ENCODE data around the gene PDZD2.
"Not testable (repeated sequence)": the region's sequence is repeated elsewhere in the genome, so short reads cannot be mapped to it uniquely, and the experiment has no call there.

The PDZD2 gene

DNA sequence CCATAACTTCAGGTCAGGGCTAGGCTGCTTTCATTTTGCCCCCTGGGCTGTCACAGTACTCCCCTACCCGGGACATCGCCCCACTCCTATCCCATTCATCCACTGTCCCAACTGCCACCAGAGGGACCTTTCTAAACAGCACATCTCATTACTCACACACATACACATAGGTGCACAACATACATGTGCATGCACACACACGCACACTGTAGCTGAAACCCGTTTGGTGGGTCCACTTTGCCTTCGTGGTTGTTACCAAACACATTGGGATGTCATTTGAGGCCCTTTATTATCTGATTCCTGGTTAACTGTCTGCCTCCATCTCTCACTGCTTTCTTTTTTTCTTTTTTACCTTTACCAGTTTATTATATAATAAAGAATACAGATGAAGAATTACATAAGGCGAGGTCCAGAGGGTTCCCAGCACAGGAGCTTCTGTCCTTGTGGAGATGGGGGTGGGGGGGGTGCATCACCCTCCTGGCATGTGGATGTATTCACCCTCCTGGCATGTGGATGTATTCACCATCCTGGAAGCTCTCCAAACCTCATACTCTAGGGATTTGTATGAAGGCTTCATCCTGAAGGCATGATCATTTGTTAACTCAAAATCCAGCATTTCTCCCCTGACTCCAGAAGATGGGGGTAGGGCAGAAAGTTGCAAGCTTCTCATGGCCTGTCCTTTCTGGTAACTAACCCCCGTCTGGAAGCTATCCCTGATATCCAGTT, 349.2 kb downstream of the PDZD2 start:
- DNase-seq: no peak

DNA sequence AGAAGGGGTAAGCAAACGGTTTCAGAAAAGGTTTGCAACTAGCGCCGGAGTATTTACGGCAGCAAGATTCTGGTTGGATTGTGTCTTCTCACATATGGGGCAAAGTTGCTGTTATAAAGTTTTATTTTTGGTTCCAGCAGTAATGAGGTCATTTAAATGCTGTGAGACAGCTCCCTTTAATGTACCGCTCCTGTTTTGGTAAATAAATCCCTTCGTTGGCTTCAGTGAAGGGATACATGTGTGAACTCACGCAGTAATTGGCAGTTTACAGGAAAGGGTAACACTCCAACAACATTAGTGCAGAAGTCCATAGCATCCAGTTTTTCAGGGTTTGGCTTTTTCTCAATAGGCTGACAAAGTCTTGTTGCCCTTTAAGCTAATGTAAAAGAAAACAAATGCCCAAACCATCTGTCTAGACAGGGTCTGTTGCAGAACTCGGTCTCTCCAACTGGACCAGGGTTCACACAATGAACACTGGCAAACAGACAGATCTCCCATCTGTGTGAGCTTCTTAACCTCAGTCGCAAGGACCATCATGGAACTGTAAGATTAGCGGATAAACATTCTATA, 351.2 kb downstream of the PDZD2 start:
- no peak for DNase-seq

DNA sequence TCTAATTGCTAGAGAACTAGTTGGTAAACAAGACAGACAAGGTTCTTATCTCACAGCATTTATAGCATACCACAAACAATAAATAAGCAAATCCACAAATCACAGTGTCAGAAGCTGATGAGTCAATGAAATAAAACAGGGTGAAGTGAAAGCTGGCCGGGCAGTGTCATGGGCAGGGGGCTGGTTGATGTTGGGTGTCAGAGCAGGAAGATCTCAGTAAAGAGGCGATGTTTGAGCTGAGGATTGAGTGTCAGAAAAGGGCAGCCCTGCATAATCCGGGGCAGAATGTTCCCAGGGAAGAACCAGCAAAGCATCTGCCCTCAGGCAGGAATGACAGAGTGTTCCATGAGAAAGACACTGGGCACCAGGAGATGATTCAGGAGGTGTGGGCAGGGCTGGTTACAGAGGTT, 351.8 kb downstream of the PDZD2 start:
- no peak for DNase-seq

DNA sequence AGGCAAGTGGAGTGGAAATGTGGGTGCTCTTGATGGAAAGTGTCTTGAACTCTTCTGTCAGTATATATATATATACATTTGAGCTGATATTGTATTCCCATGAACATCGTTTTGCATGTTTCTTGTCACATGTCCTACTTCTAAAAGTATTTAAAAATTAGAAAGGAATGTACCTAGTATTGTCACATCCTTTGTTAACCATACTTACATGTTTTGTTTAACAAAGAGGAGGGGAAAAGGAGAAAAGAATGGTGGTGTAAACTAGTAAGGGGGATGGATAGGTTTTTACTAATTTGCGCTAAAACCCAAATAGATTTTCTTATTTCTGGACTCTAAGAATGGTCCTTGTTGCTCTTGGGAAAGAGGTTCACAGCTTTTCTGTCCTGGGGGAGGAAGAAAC, 353.4 kb downstream of the PDZD2 start:
- no peak for DNase-seq

DNA sequence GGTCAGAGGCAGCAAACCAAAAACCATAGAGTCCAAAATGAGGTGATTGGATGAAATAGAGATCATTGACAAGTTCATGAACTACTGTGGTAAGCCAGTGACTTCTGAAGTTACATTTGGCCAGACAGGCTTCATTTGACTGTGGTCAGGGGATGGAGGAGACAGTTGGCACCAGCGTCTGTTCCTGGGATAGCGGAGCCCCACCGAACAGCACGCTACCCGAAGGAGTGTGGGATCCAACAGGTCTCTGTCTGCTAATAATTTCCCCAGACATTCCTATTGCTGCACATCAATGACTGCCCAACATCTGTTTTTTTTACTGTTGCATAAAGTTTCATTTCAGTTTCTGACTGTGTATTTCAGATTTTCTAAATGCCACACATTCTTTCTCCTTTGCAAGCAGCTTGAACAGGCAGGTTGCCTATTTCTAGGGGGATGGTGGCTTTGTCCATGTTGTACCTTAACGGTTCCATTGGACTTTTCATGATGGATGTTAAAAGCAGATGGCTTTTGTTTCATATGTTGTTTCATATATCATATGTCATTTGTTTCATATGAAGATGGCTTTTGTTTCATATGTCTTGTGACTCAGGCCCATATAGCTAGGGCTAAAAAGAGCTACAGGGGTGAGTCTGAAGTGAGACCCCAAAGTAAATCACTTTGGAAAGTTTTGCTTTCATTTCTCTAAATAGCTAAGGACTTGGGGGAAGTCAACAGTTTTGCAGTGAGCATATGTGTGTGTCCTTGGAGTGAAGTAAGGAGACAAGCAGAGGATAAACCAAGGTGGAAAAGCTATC, 354.4 kb downstream of the PDZD2 start:
- DNase-seq: no peak

DNA sequence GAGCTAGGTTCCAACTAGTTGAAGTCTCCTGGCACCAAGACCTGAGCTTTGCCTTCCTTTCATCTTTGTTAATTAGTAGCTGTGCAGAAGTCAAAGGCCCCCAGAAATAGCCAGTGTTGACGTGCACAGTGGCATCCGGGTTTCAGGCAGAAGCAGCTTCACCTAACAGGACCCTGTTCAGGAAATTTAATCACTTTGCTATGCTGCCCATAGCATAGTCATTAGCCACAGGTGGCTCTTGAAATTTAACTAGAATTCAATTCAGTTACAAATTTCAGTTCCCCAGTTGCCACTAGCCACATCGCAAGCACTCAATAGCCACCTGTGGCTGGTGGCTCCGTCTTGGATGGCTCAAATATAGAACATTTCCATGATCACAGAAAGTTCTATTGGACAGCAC, 356.1 kb downstream of the PDZD2 start:
- DNase-seq: no peak

DNA sequence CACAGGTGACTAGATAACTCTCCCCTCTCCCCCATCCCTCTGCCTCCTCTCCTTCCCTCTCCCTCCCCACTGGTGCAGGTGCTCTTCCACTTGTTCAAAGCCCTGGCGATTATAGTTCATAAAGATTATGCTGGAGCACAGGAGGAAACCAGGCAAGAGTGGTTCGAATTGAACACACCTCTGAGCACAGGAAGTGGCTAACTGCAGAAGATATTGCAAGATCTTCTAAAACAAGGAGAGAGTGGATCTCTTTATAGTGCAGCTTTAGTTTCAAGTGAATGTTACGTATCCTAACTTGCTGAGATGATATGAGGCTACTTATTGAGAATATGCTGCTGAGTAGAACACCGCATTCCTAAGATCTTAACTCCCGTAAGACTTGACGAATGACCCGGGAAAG, 356.8 kb downstream of the PDZD2 start:
- DNase-seq: no peak

DNA sequence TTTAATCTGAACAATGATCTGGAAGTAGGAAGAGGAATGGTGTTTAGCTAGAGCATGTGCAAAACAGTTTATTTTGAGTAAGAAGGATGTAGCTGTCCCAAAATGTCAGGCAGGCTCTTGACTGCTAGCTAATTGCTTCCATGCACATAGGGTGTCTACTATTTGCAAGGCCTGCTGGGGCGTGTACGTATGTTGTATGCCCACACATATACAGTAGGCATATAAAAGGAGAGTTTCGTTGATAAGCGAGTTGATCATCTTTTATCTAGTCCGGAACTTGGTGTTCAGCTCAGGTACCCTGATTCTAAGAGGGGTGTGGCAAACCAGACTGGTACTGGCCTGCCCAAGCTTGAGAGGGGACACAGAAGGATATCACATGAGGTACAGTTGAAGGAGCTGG, 358.0 kb downstream of the PDZD2 start:
- DNase-seq: no peak

DNA sequence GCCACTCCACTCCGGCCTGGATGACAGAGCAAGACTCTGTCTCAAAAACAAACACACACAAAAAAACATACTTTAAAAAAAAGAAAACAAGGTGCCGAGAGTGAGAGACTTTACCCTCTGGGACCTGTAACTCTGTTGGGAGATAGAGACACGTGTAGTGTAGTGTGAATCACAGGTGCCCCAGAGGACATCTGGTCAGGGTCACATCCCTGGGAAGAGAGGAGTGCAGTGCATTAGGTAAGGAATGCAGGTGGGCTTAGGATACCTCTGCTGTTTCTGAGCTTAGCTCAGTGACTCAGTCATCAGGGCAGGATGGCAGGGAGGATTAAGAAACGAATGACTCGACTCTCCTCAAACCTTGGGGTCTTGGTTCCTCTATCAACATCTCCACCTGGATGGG, 360.5 kb downstream of the PDZD2 start:
- no peak for DNase-seq

DNA sequence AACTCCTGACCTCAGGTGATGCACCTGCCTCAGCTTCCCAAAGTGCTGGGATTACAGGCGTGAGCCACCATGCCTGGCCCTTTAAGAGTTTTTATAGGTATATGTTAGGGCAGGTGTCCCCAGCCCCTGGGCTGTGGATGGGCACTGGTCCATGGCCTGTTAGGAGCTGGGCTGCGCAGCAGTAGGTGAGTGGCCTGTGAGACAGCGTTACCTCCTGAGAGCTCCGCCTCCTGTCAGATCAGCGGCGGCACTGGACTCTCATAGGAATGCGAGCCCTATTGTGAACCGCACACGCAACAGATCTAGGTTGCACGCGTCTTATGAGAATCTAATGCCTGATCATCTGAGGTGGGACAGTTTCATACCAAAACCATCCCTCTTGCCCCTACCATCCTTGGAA, 361.8 kb downstream of the PDZD2 start:
- DNase-seq: no peak

DNA sequence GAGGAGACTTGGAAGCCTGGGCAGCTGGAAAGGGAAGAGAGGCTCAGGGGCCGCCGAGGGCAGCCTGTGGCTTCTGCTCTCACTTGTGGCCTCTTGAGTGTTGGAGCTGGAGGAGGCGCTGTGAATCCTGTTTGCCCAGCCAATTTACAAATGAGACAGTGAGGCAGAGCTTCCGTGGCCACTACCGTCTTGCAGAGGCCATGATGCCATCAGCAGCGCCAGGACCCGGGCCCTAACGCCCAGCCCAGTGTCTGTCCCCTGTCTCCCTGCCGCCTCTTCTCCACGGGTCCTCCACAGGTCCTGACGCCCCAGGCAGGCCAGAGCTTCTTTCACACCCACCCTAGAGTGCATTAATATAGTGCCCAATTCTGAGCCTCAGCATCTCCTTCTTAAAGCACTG, 362.4 kb downstream of the PDZD2 start:
- no peak for DNase-seq

DNA sequence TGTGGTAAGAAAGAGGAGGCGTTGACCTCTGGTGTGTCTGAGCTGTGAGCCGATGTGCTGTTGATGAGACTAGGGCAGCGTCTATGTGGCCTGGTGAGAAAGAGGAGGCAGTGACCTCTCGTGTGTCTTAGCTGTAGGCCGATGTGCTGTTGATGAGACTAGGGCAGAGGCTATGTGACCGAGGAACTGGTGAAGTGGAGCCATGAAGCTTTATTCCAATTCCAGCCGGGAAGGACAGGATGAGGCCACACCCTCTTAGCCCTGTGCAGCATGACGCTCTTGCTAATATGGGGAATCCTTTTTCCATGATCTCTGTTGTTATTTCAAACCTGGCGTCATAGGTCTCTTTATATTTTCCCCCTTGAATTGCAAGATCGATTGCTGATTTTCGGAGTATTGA, 362.8 kb downstream of the PDZD2 start:
- DNase-seq: no peak

DNA sequence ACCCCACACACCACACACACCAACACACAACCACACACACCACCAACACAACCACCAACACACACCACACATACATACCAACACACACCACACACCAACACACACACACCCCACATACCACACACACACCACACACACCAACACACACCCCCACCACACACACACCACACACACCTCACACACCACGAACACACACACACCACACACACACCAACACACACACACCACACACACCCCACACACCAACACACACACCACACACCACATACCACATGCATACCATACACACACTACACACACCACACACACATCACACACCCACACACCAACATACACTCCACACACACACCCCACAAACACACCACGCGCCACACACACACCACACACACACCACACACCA, 363.8 kb downstream of the PDZD2 start:
- DNase-seq: no peak

DNA sequence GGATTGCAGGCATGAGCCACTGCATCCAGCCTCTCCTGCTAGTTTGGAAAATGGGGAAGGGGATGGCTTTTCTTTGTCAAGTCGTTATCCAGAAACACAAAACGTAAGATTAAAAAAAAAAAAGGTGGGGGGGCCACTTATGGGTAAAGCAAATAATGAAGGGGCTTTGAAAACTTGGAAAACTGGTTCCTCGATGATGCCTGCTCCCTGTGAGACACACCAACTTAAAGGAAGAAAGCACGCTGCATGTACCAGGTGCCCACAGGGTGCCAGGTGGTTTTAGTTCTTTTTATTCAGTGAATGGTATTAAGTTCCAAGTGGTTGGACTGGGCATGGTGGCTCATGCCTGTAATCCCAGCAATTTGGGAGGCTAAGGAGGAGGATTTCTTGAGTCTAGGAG, 365.1 kb downstream of the PDZD2 start:
- DNase-seq: no peak

DNA sequence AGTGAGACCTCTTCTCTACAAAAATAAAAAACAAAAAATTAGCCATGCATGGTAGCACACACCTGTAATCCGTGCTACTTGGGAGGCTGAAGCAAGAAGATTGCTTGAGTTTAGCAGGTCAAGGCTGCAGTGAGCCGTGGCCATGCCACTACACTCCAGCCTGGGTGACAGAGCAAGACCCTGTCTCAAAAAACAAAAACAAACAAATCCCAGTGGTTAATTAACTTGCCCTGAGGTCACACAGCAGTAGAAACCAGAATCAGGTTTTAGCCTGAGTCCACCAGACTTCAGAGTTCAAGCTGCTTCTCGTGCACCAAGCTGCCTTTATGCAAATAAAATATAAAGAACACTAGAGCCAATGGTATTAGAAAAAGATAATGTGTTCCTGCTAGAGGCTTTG, 365.5 kb downstream of the PDZD2 start:
- no peak for DNase-seq

DNA sequence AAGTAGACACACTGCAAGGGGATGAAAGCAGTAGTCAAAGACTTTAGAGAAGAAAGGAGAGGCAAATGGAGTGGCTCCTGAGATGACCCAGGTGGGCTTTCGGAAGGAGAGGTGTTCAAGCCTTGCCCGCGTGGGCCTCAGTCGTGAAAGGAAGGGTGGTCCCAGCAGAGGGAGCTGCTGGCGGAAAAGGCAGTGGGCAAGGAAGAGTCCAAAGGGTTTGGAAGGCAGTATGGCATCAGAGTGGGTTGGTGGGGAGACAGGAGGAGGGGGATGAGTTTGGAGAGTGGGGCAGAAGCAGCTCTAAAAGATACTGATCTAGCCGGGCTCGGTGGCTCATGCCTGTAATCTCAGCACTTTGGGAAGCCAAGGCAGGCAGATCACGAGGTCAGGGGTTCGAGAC, 369.8 kb downstream of the PDZD2 start:
- DNase-seq: no peak

DNA sequence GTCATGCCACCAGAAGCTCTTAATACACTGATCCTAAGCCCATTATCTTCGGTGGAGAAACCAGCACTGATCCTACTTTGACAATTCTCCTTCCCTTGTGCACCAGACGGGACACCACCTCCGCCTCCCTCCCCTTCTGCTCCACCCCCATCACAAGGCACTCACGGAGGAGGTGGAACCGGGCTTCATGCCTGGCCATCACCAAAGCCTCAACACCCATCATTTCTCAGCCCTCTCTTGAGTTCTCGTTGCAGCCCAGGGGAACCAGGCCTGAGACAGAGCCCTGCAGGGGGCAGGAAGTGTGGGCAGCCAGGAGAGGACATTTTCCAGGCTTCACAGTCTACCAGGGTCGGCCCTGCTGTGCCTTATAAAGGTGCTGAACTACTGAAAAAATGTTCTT, 374.7 kb downstream of the PDZD2 start:
- DNase-seq: no peak

DNA sequence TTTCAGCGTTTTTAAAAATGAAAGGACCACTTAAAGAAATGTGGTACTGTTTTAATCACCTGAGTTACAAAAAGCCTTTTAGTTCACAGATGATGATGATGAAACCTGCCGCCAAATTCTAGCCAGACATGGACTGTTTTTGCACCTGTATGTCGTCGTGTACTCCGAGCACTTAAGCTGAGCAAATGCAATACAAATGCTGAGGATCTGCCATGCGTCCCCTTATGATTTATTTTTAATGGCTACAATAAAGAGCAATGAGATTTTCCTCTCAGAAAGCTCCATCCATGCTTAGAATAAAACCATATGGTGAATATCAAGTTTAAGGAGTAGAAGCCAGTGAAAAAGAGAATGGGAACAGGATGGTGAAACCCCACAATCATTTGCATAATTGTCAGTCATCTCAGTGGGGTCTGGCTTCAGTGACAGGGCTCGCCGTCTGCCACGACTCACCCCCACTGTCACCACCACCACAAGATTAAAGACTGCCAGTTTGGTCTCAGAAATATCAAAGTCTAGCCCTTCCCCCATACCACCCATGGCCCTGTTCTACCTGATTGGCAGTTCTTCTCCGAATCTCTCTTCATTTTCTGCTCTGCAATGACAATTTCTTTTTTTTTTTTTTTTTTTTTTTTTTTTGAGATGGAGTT, 375.3 kb downstream of the PDZD2 start:
- DNase-seq: no peak

DNA sequence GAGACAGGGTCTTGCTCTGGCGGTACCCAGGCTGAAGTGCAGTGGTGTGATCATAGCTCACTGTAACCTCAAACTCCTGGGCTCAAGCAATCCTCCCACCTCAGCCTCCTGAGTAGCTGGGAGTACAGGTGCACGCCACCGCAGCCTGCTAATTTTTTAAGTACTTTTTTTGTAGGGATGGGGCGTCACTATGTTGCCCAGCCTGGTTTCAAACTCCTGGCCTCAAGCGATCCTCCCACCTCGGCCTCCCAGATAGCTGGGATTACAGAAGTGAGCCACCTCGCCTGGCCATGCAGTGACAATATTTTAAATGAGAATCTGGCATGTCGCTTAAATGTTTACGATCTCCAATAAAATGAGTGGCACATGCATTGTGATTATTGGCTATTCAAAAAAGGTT, 376.3 kb downstream of the PDZD2 start:
- DNase-seq: not testable (repeated sequence)

DNA sequence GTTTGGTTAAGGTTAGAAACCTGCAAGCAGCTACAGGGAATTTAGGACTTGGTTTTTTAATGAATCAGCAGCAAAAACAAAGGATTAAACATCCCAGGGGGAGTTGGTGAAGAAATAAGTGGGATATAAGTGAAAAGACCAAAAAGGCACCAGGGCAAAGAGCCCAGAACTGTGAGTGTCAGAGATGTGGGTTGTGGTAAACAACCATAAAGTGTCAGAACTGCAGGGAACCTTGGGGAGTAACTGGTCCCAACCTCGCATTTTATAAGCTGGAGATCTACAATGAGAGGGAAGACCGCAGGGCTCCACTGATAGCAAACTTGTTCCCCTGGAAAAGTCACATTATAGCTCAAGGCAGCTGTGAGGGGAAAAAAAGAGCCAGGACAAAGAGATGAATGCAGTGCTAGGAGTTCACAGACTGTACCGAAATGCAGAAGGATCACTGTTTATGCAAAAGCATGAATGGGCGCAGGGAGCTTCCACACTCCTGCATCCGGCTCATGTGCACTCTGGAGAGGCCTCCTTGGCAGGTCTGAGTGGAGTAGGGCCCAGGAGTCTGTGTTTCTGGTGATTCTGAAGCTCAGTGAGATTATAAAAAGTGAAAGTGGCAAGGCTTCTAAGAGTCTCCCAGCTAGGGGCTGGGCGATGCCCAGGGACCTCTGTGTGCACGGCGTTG, 378.9 kb downstream of the PDZD2 start:
- DNase-seq: no peak

DNA sequence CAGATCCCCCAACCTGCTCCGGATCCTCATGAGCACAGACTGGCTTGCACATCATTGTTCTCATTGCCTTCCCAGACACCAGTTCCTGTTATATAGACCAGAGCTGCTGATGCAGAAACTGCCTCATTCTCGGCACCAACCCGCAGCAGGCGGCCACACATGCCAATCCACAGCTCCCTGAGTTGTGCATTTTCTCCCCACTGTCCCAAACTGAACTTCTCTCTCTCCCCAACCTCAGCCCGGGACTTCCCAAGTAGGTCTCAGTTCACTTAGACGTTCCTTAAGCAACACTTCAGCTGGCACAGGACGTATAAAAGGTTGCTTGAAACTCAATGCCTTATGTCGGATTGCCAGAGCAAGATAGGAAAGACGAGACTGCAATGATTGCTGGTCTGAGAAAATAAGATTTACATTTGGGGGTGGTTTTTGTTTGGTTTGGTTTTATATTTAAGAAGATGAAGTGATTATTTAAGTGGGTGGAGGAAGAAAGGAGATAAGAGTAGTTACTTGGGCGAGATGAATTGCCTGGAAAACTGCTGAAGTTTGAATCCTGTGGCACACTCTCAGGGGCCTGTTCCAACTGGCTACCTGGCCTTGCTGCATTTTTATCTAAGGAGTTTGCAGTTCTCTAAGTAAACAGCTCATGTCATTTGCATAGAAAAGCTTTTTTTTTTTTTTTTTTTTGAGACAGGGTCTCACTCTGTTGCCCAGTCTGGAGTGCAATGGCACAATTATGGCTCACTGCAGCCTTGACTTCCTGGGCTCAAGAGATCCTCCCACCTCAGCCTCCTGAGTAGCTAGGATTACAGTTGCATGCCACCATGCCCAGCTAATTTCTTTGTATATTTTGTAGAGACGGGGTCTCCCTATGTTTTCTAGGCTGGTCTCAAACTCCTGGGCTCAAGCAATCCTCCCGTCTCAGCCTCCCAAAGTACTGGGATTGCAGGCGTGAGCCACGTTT, 379.8 kb downstream of the PDZD2 start:
- no peak for DNase-seq

DNA sequence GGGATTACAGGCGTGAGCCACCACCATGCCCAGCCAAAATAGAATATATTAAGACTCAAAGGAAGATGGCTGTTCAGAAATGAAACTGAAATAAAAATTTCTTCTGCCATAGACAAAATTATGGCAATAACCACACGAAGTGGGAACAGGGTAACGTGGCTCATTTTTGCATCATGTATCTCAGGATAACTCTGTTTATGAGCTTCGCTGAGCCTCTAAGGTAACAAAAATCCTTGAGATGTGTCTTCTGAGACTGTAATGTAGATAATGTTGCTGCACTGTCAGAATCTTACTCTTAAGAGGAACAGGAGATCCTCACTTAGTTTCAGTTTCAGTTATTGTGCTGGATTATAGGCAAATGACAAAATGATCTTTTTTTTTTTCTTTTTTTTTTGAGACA, 381.3 kb downstream of the PDZD2 start:
- no peak for DNase-seq

All from NCI-H748 treated with DMSO at 0.1 percent for 48 hours (cell line).